Skeletal muscle satellite cell (primary cell): ENCODE measurements around the gene ANKRD16.
"Not testable (repeated sequence)": the region's sequence is repeated elsewhere in the genome, so short reads cannot be mapped to it uniquely, and the experiment has no call there.

Experiments
- H3K27me3 ChIP-seq: 2 replicates; pipeline ENCODE4 v1.7.0; 2013; ENCODE audit warnings: low read length; ENCODE audit not compliant: control insufficient read depth, insufficient read depth
- H3K36me3 ChIP-seq: 2 replicates; pipeline ENCODE4 v1.7.0; 2013; ENCODE audit warnings: mild to moderate bottlenecking, control low read depth, low read length; ENCODE audit not compliant: insufficient read depth
- H3K4me1 ChIP-seq: 2 replicates; pipeline ENCODE4 v1.7.0; 2013; ENCODE audit warnings: low read length; ENCODE audit not compliant: control insufficient read depth, insufficient read depth
- H3K4me2 ChIP-seq: 2 replicates; pipeline ENCODE4 v1.7.0; 2013; ENCODE audit warnings: mild to moderate bottlenecking, low read length
- H3K4me3 ChIP-seq: 2 replicates; pipeline ENCODE4 v1.7.0; 2013; ENCODE audit warnings: low read length
- H3K9ac ChIP-seq: 2 replicates; pipeline ENCODE4 v1.7.0; 2013; ENCODE audit warnings: mild to moderate bottlenecking, low read depth, low read length, moderate library complexity
- H3K9me3 ChIP-seq: replicated peaks from 2 replicates; pipeline ENCODE4 v1.7.0; 2013; ENCODE audit warnings: mild to moderate bottlenecking, control low read depth, low read length

The ANKRD16 gene

GRCh38 chr10:5919568-5919967, 29.9 kb upstream of the ANKRD16 start:
- no peak overlapping the region for H3K4me2 ChIP-seq
- H3K4me1 ChIP-seq, result no peaks in the 10 kb centered on the region
- H3K4me3 ChIP-seq, result no peak overlapping the region
- H3K9ac ChIP-seq, result no peak overlapping the region
- no peaks in the 10 kb centered on the region for H3K9me3 ChIP-seq
- peaks cover 87% of the 10 kb centered on the region for H3K36me3 ChIP-seq
- H3K27me3 ChIP-seq, result no peaks in the 10 kb centered on the region

- Histone ChIP-seq H3K4me2 (no peak overlapping the region), H3K4me1 (no peaks in the 10 kb centered on the region), H3K9ac (no peak overlapping the region), H3K27me3 (no peaks in the 10 kb centered on the region), H3K9me3 (no peaks in the 10 kb centered on the region), H3K36me3 (peaks cover 88% of the 10 kb centered on the region), H3K4me3 (no peak overlapping the region)
Observed at GRCh38 chr10:5918763-5919162, 29.1 kb upstream of the ANKRD16 start.

GRCh38 chr10:5917305-5917704, 27.6 kb upstream of the ANKRD16 start:
- no peaks in the 10 kb centered on the region for H3K4me1 ChIP-seq
- H3K27me3 ChIP-seq, result no peaks in the 10 kb centered on the region
- H3K36me3 ChIP-seq, result peaks cover 91% of the 10 kb centered on the region
- no peak overlapping the region for H3K4me3 ChIP-seq
- H3K4me2 ChIP-seq, result no peak overlapping the region
- no peaks in the 10 kb centered on the region for H3K9me3 ChIP-seq
- H3K9ac ChIP-seq, result no peak overlapping the region

- Histone ChIP-seq H3K9ac (no peak overlapping the region), H3K9me3 (no peaks in the 10 kb centered on the region), H3K27me3 (no peaks in the 10 kb centered on the region), H3K4me2 (no peak overlapping the region), H3K36me3 (peaks cover 88% of the 10 kb centered on the region), H3K4me3 (no peak overlapping the region), H3K4me1 (no peaks in the 10 kb centered on the region)
Observed at GRCh38 chr10:5915451-5915850, 25.8 kb upstream of the ANKRD16 start.

DNA sequence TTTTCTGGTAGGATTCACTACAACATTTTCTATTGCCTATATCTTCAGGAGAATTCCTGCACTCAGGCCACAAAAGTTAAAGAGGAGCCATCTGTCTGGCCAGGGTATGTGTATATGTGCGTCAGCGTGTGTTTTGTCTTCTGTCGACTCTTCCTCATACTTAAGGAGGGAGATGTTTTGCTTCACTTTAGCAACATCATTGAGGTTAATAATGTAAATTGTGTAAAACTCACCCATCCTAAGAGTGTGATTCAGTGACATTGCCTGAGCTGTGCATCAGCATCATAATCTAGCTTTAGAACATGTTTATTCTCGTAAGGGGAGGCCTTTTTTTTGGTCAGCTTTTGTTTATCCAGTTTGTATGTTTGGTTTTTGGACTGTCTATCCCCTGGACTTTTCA, 24.0 kb upstream of the ANKRD16 start:
- Histone ChIP-seq H3K36me3 (peaks cover 90% of the 10 kb centered on the region), H3K4me1 (no peaks in the 10 kb centered on the region), H3K4me3 (no peak overlapping the region), H3K4me2 (no peak overlapping the region), H3K27me3 (no peaks in the 10 kb centered on the region), H3K9ac (no peak overlapping the region), H3K9me3 (no peaks in the 10 kb centered on the region)

DNA sequence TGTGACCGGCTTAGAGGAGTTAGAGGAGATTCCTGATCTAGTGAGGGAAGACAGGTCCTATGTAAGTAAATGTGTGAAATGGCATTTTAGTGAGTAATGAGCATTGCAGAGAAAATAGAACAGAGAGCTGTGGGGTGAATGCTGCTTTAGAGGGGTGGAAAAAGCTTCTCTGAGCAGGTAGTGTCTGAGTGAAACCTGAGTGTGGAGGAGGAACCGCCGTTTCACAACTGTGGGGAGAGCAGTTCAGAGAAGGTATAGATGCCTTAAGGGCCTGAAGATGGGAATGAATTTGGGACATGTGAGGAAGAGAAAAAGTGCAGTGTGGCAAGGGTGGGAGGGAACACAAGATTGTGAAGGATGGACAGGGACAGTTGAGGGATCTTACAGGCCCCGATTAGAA, 22.0 kb upstream of the ANKRD16 start:
- H3K4me2 ChIP-seq, result no peak overlapping the region
- peaks cover 75% of the 10 kb centered on the region for H3K36me3 ChIP-seq
- H3K27me3 ChIP-seq, result no peaks in the 10 kb centered on the region

DNA sequence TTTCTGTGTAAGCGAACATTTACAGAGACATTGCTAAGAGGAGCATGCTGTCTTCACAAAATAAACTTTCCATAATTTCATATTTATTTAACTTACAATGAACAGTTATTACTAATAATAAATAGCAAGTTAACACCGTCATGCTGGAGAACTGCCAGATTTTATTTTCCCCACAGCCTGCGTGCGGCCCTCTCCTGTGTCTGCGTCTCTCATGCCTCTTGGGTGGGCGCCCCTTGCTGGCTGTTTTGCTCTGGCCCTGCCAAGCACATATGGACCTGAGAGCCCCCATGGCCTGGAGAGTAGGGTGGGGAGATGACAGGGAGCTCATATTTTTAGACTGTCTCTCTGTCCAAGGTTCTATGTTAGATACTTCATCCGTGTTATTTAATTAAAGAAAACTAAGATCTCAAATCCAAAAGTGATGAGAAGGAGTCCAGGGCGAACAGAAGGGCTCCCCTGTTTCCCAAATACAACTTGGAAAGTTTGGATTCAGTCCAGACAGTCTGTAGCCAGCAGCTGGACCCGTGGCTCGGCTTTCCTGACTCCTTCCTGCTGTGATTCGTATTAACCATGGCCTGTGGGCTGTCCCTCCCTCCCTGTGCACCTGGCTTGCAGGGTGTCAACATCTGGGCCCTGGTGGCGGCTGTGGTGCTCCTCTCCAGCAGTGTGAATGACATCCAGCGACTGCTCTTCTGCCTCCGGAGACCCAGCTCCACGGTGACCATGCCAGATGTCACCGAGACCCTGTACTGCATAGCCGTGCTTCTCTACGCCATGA, 20.8 kb upstream of the ANKRD16 start:
- Histone ChIP-seq H3K4me3 (no peak overlapping the region), H3K27me3 (no peaks in the 10 kb centered on the region), H3K4me2 (no peak overlapping the region), H3K36me3 (peaks cover 69% of the 10 kb centered on the region), H3K4me1 (peaks cover 10% of the 10 kb centered on the region), H3K9ac (no peak overlapping the region), H3K9me3 (no peaks in the 10 kb centered on the region)

More for the DNA sequence above, 22.0 kb upstream of the ANKRD16 start:
- Histone ChIP-seq H3K9ac (no peak overlapping the region), H3K9me3 (no peaks in the 10 kb centered on the region), H3K4me3 (no peak overlapping the region), H3K4me1 (peaks cover under 1% of the 10 kb centered on the region)

DNA sequence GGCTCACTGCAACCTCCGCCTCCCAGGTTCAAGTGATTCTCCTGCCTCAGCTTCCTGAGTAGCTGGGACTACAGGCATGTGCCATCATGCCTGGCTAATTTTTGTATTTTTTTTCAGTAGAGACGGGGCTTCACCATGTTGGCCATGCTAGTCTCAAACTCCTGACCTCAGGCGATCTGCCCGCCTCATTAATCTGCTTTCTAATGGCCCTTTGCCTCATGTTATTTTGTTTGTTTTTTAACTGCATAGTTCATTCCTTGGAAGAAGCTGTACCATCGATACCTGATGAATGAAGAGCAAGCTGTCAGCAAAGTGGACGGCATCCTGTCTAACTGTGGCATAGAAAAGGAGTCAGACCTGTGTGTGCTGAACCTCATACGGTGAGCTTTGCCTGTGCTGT, 19.0 kb upstream of the ANKRD16 start:
- H3K27me3 ChIP-seq, H3K4me2 ChIP-seq, H3K9me3 ChIP-seq, H3K9ac ChIP-seq, H3K4me3 ChIP-seq: not testable (repeated sequence)
- H3K36me3 ChIP-seq, result peaks cover 52% of the 10 kb centered on the region
- peaks cover 10% of the 10 kb centered on the region for H3K4me1 ChIP-seq

DNA sequence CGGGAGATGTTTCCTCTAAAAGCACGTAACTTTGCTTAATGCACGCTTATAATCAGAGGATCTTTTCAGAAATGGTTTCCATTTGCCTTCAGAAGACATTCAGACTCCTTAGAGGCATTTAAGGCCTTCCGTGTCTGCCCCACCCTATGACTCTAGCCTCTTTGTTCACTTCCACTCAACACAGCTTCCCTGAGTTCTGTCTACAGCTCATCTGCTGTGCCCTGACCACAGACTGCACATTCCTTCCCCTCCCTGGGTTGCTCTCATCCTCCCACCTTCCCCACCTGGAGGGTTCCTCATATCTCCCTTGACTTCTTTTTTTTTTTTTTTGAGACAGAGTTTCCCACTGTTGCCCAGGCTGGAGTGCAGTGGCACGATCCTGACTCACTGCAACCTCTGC, 17.0 kb upstream of the ANKRD16 start:
- H3K36me3 ChIP-seq, result peaks cover 37% of the 10 kb centered on the region
- no peaks in the 10 kb centered on the region for H3K9me3 ChIP-seq
- no peak overlapping the region for H3K4me3 ChIP-seq

GRCh38 chr10:5905854-5906507, 16.3 kb upstream of the ANKRD16 start:
- Histone ChIP-seq H3K4me2 (peak overlapping the region; percentile 49), H3K36me3 (peaks cover 31% of the 10 kb centered on the region), H3K9ac (no peak overlapping the region), H3K27me3 (no peaks in the 10 kb centered on the region), H3K9me3 (no peaks in the 10 kb centered on the region), H3K4me1 (peaks cover 10% of the 10 kb centered on the region), H3K4me3 (no peak overlapping the region)

More for the DNA sequence above, 17.0 kb upstream of the ANKRD16 start:
- Histone ChIP-seq H3K9ac (no peak overlapping the region), H3K4me1 (peaks cover 10% of the 10 kb centered on the region), H3K4me2 (no peak overlapping the region), H3K27me3 (no peaks in the 10 kb centered on the region)

GRCh38 chr10:5904227-5904626, 14.5 kb upstream of the ANKRD16 start:
- no peak overlapping the region for H3K4me3 ChIP-seq
- H3K9ac ChIP-seq, result no peak overlapping the region
- no peaks in the 10 kb centered on the region for H3K9me3 ChIP-seq
- peaks cover 15% of the 10 kb centered on the region for H3K36me3 ChIP-seq
- no peak overlapping the region for H3K4me2 ChIP-seq
- H3K27me3 ChIP-seq, result no peaks in the 10 kb centered on the region
- peaks cover 10% of the 10 kb centered on the region for H3K4me1 ChIP-seq

DNA sequence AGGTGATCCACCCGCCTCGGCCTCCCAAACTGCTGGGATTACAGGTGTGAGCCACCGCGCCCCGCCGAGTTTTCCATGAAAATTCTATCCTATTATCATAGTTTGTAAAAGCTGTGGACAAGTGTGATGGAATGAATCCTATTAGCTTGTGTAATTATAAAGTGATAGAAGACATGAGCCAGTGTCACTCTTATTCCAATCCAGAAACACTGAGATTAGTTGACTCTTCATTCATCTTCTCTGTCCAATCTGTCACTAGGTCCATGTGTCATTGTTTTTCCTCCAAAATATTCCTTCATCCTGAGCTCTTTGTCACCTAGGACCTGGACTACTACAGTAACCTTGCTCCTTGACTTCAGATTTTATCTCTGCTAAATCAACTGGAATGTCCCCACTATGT, 13.9 kb upstream of the ANKRD16 start:
- Histone ChIP-seq H3K9me3 (no peaks in the 10 kb centered on the region), H3K4me2 (no peak overlapping the region), H3K9ac (no peak overlapping the region), H3K4me3 (no peak overlapping the region), H3K36me3 (peaks cover 10% of the 10 kb centered on the region), H3K4me1 (peaks cover 10% of the 10 kb centered on the region), H3K27me3 (no peaks in the 10 kb centered on the region)
